Measurements from ENCODE around the gene MRPL58.

The MRPL58 gene

DNA sequence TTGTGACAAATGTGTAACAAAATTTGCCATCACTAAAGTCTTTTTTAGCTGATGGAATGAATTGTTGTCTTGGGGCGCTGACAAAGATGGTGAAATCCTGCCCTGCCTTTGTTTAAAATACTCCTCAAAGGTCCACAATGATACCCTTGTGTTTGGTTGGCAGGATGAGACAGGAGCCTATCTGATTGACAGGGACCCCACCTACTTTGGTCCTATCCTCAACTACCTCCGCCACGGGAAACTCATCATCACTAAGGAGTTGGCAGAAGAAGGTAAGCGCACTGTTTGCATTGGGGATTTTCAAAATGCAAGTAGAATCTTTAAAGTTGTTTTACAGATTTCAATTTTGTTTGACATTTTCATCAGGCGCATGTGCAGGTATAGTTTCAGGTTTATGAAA is 36.6 kb downstream of the MRPL58 start:
- WGBS (ENCODE audit: extremely low coverage, insufficient coverage, insufficient read length): no CpG with 5 or more reads among the region's 5 CpGs
- Histone ChIP-seq H3K4me1 (ENCODE audit: control insufficient read depth in 1 of 2, insufficient read depth in 2 of 2, low read length in 2 of 2) (peaks cover 2 to 7% of the 10 kb centered on the region in 2 experiments), H3K4ac (ENCODE audit: low read depth, low read length) (no peak overlapping the region), H3K27me3 (ENCODE audit: insufficient read depth, low read length) (no peaks in the 10 kb centered on the region), H3K36me3 (ENCODE audit: control insufficient read depth in 1 of 2, insufficient read depth in 2 of 2, low read length in 2 of 2) (peaks cover 15 to 21% of the 10 kb centered on the region in 2 experiments), H3K79me2 (ENCODE audit: control insufficient read depth, insufficient read depth, low read length, poor library complexity) (peaks cover 12% of the 10 kb centered on the region), H2BK120ac (ENCODE audit: insufficient read depth, low read length, poor library complexity) (no peak overlapping the region), H3K18ac (ENCODE audit: low read length) (no peak overlapping the region), H3K4me3 (ENCODE audit: low read depth, low read length) (no peak overlapping the region), H3K9me3 (ENCODE audit: insufficient read depth, low read depth, low read length) (peaks cover 3% of the 10 kb centered on the region), H3K4me2 (ENCODE audit: low read length) (no peak overlapping the region), H2AFZ (ENCODE audit: insufficient read depth, low read length, poor library complexity) (no peak overlapping the region), H4K12ac (ENCODE audit: low read depth, low read length) (no peak overlapping the region), H3K23ac (ENCODE audit: low read length) (no peak overlapping the region), H3K14ac (ENCODE audit: low read length) (no peak overlapping the region), H3K79me1 (ENCODE audit: low read length) (peaks cover 8% of the 10 kb centered on the region), H3K9ac (ENCODE audit: low read length) (no peak overlapping the region), H3K27ac (ENCODE audit: low read depth, low read length) (no peak overlapping the region), H2BK5ac (ENCODE audit: low read depth, low read length, poor library complexity) (no peak overlapping the region), H2AK5ac (ENCODE audit: low read length) (no peak overlapping the region), H4K8ac (ENCODE audit: low read depth, low read length) (no peak overlapping the region), H4K91ac (ENCODE audit: low read depth, low read length) (no peak overlapping the region), H2BK12ac (ENCODE audit: low read length) (no peak overlapping the region)
- no peak for DNase-seq

- Histone ChIP-seq H3K36me3 (ENCODE audit: control insufficient read depth in 1 of 2, insufficient read depth in 2 of 2, low read length in 2 of 2) (peaks cover 18 to 25% of the 10 kb centered on the region in 2 experiments), H3K4me2 (ENCODE audit: low read length) (no peak overlapping the region), H3K4me3 (ENCODE audit: low read depth, low read length) (no peak overlapping the region), H3K27ac (ENCODE audit: low read depth, low read length) (no peak overlapping the region), H3K23ac (ENCODE audit: low read length) (no peak overlapping the region), H3K4me1 (ENCODE audit: control insufficient read depth in 1 of 2, insufficient read depth in 2 of 2, low read length in 2 of 2) (peaks cover 2 to 7% of the 10 kb centered on the region in 2 experiments), H2BK12ac (ENCODE audit: low read length) (no peak overlapping the region), H3K79me2 (ENCODE audit: control insufficient read depth, insufficient read depth, low read length, poor library complexity) (peaks cover 12% of the 10 kb centered on the region), H4K8ac (ENCODE audit: low read depth, low read length) (no peak overlapping the region), H3K14ac (ENCODE audit: low read length) (no peak overlapping the region), H3K18ac (ENCODE audit: low read length) (no peak overlapping the region), H3K9ac (ENCODE audit: low read length) (no peak overlapping the region), H4K91ac (ENCODE audit: low read depth, low read length) (no peak overlapping the region), H3K9me3 (ENCODE audit: insufficient read depth, low read depth, low read length) (peaks cover 4% of the 10 kb centered on the region), H2AFZ (ENCODE audit: insufficient read depth, low read length, poor library complexity) (no peak overlapping the region), H3K4ac (ENCODE audit: low read depth, low read length) (no peak overlapping the region), H4K12ac (ENCODE audit: low read depth, low read length) (no peak overlapping the region), H3K79me1 (ENCODE audit: low read length) (peaks cover 8% of the 10 kb centered on the region), H2BK5ac (ENCODE audit: low read depth, low read length, poor library complexity) (no peak overlapping the region), H2BK120ac (ENCODE audit: insufficient read depth, low read length, poor library complexity) (no peak overlapping the region), H3K27me3 (ENCODE audit: insufficient read depth, low read length) (no peaks in the 10 kb centered on the region), H2AK5ac (ENCODE audit: low read length) (no peak overlapping the region)
- no peak for DNase-seq
Measured at GRCh38 chr17:75049706-75050105, 37.2 kb downstream of the MRPL58 start.

DNA sequence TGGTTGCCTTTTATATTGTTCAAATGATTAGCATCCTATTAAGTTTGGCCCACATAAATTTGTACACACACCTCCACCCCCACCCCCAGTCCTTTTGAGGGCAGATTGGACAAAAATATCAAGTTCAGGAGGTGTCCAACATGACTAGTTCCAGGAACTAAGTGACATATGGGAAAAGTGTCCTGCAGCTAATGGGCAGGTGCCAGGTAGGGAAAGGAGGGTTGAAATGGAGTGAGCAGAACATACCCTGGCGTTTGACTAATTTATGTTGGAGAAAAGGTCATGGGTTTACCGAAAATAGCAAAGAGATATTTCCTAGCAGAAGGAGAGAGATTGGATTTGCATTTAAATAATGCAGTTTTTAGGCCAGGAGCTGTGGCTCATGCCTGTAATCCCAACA is 39.5 kb downstream of the MRPL58 start:
- Histone ChIP-seq H2AFZ (ENCODE audit: insufficient read depth, low read length, poor library complexity) (no peak overlapping the region), H3K14ac (ENCODE audit: low read length) (no peak overlapping the region), H3K9me3 (ENCODE audit: insufficient read depth, low read depth, low read length) (peaks cover 4% of the 10 kb centered on the region), H3K4me3 (ENCODE audit: low read depth, low read length) (no peak overlapping the region), H3K23ac (ENCODE audit: low read length) (no peak overlapping the region), H4K12ac (ENCODE audit: low read depth, low read length) (no peak overlapping the region), H3K4me1 (ENCODE audit: control insufficient read depth in 1 of 2, insufficient read depth in 2 of 2, low read length in 2 of 2) (peaks cover 0 to 5% of the 10 kb centered on the region in 2 experiments), H3K79me2 (ENCODE audit: control insufficient read depth, insufficient read depth, low read length, poor library complexity) (peaks cover 7% of the 10 kb centered on the region), H4K91ac (ENCODE audit: low read depth, low read length) (no peak overlapping the region), H3K27me3 (ENCODE audit: insufficient read depth, low read length) (no peaks in the 10 kb centered on the region), H3K27ac (ENCODE audit: low read depth, low read length) (no peak overlapping the region), H4K8ac (ENCODE audit: low read depth, low read length) (no peak overlapping the region), H3K9ac (ENCODE audit: low read length) (no peak overlapping the region), H2AK5ac (ENCODE audit: low read length) (no peak overlapping the region), H2BK120ac (ENCODE audit: insufficient read depth, low read length, poor library complexity) (no peak overlapping the region), H3K4me2 (ENCODE audit: low read length) (no peak overlapping the region), H3K79me1 (ENCODE audit: low read length) (peaks cover 4% of the 10 kb centered on the region), H3K36me3 (ENCODE audit: control insufficient read depth in 1 of 2, insufficient read depth in 2 of 2, low read length in 2 of 2) (peaks cover 27 to 29% of the 10 kb centered on the region in 2 experiments), H2BK12ac (ENCODE audit: low read length) (no peak overlapping the region), H2BK5ac (ENCODE audit: low read depth, low read length, poor library complexity) (no peak overlapping the region), H3K18ac (ENCODE audit: low read length) (no peak overlapping the region), H3K4ac (ENCODE audit: low read depth, low read length) (no peak overlapping the region)
- DNase-seq: no peak
- no CpG with 5 or more reads among the region's 2 CpGs for WGBS (ENCODE audit: extremely low coverage, insufficient coverage, insufficient read length)

GRCh38 chr17:75059369-75060345 is 47.2 kb downstream of the MRPL58 start:
- Histone ChIP-seq H2BK120ac (ENCODE audit: insufficient read depth, low read length, poor library complexity) (no peak overlapping the region), H3K14ac (ENCODE audit: low read length) (no peak overlapping the region), H3K27me3 (ENCODE audit: insufficient read depth, low read length) (no peaks in the 10 kb centered on the region), H3K4me1 (ENCODE audit: control insufficient read depth in 1 of 2, insufficient read depth in 2 of 2, low read length in 2 of 2) (no peaks in the 10 kb centered on the region), H2AFZ (ENCODE audit: insufficient read depth, low read length, poor library complexity) (no peak overlapping the region), H2AK5ac (ENCODE audit: low read length) (no peak overlapping the region), H3K9me3 (ENCODE audit: insufficient read depth, low read depth, low read length) (no peaks in the 10 kb centered on the region), H3K27ac (ENCODE audit: low read depth, low read length) (no peak overlapping the region), H3K18ac (ENCODE audit: low read length) (no peak overlapping the region), H3K79me1 (ENCODE audit: low read length) (no peaks in the 10 kb centered on the region), H3K36me3 (ENCODE audit: control insufficient read depth in 1 of 2, insufficient read depth in 2 of 2, low read length in 2 of 2) (peaks cover 53 to 55% of the 10 kb centered on the region in 2 experiments), H3K4me3 (ENCODE audit: low read depth, low read length) (no peak overlapping the region), H4K91ac (ENCODE audit: low read depth, low read length) (no peak overlapping the region), H3K9ac (ENCODE audit: low read length) (no peak overlapping the region), H4K12ac (ENCODE audit: low read depth, low read length) (no peak overlapping the region), H2BK12ac (ENCODE audit: low read length) (no peak overlapping the region), H3K23ac (ENCODE audit: low read length) (no peak overlapping the region), H3K79me2 (ENCODE audit: control insufficient read depth, insufficient read depth, low read length, poor library complexity) (no peaks in the 10 kb centered on the region), H3K4me2 (ENCODE audit: low read length) (no peak overlapping the region), H3K4ac (ENCODE audit: low read depth, low read length) (no peak overlapping the region), H2BK5ac (ENCODE audit: low read depth, low read length, poor library complexity) (no peak overlapping the region), H4K8ac (ENCODE audit: low read depth, low read length) (no peak overlapping the region)
- peak in 1 of 2 donors; percentile 72 for DNase-seq
- no CpG with 5 or more reads among the region's 25 CpGs for WGBS (ENCODE audit: extremely low coverage, insufficient coverage, insufficient read length)
